ENCODE measurements around the gene ELK4. TPM values are rescaled to one million over a fixed set of nuclear protein-coding genes. Genes with fewer than 3 reads are reported as not detected.

Gene ELK4
- total and polyA plus RNA-seq, 2 of the 8 experiments (the other 6 are each of a cell fraction or from before 2014, with no cell fraction given) = 2.9 to 26.3 TPM

- TF ChIP-seq EZH2 (IDR thresholded peaks at IDR 0.05; ENCODE audit: low read depth, low read length, severe bottlenecking) = no peak
- no peak for TF ChIP-seq NANOG (IDR thresholded peaks at IDR 0.05; ENCODE audit: insufficient read depth, low read depth, low read length, poor library complexity, severe bottlenecking)
- TF ChIP-seq, protein P1, sequence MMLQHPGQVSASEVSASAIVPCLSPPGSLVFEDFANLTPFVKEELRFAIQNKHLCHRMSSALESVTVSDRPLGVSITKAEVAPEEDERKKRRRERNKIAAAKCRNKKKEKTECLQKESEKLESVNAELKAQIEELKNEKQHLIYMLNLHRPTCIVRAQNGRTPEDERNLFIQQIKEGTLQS (IDR thresholded peaks at IDR 0.05; ENCODE audit: insufficient read depth, low read depth, low read length) = no peak
- TF ChIP-seq KDM4A (IDR thresholded peaks at IDR 0.05; ENCODE audit: low read depth, low read length, severe bottlenecking) = no peak
- TF ChIP-seq ASH2L (IDR thresholded peaks at IDR 0.05; ENCODE audit: low read length) = no peak
- no peak for TF ChIP-seq NRF1 (IDR thresholded peaks at IDR 0.05; ENCODE audit: low read depth, low read length)
- no peak for TF ChIP-seq SP1 (IDR thresholded peaks at IDR 0.05; ENCODE audit: low read depth, low read length)
- no peak for TF ChIP-seq SRF (IDR thresholded peaks at IDR 0.05; ENCODE audit: low read depth, low read length)
- no peak for TF ChIP-seq PHF8 (conservative IDR thresholded peaks at IDR 0.05; ENCODE audit: low read depth, low read length)
These were observed 42.0 kb downstream of the ELK4 start (continued) for GRCh38 chr1:205589618-205590456.
